ENCODE data around the gene SLC24A2.

The SLC24A2 gene

DNA sequence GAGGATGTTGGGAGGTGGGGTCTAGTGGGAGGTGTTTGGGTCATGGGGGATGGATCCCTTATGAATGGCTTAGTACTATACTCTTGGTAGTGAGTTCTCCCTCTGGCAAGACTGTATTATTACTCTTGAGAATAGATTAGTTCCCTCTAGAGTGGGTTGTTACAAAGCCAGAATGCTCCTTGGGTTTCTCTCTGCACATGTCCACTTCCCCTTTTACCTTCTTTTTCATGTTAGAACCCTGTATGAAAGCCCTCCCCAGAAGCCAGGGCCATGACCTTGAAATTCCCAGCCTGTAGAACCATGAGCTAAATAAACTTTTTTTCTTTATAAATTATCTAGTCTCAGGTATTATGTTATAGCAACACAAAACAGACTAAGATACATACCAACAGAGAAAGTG lies 31.1 kb downstream of the SLC24A2 start:
- DNase-seq (ENCODE audit: low read depth), result no peak

DNA sequence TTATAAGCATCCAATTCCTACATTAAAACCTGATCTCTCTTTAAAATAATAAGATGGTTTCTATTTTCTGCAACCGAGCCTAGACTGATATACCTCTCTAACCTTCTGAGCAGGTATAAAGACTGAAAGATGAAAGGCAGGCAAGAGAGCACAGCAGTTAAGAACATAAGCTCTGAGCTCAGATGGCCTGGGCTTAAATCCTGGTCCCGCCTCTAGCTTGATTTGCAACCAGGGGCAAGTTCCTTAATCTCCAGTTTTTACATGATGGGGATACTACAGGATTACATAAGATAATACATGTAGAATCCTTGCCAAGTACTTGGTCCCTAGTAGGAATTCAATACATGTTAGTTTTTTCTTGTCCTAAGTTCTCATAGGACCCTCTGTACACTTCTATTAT lies 33.9 kb downstream of the SLC24A2 start:
- DNase-seq (ENCODE audit: low read depth), result no peak

DNA sequence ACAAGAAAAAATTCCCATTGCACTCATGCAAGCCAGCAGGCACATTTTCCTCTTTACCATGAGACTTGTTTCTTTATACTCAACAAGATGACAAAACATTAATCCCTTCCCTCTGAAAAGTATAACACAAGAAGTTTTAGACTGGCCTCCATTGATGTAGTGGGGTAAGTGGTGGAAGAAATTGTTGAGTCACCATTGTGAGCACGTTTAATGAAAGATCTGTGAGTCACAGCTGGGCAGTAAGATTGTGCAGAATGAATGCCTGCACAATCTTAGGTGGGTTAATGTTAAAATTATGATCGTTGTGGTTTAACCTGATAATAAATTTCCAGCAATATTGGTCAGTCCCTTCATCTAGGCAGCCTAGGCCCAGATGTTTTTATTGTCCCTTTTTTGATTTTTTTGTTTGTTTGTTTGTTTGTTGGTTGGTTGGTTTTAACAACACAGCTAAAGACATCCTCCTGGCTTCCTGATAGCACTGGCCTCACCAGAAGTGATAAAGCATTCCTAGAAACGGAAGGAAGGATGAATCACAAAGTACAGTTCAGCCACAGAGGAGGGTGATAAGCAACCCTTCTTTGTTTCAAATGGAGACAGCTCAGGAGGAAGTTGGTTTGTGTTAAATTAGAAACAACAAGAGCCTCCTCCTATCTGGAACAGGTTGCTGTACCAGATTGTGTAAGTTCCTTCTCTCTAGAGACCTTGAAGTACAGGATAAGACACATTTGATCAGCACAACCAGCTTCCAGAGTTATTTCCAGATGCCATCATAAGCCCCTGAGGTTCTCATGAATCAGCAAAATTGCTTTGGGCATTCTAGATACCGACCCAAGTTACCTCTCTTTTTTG lies 40.3 kb downstream of the SLC24A2 start:
- peak; percentile 14 for DNase-seq (ENCODE audit: low read depth)

DNA sequence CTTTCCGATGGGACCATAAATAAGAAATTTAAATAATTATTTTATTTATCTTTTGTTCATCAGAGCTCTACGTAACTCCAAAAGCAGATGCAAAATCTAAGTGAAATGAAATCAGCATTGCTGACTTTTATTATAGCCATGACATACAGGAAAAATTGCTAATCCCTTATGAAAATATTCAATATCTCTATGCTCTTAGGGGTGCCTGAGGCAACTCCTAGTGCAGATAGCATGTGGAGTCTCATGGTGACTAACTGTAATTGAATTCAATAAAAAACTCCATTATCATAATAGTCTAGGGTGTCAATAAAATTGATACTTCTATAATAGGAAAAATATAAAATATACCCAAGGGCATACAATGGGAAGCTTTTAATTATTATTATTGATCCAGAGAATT lies 42.6 kb downstream of the SLC24A2 start:
- no peak for DNase-seq (ENCODE audit: low read depth)

DNA sequence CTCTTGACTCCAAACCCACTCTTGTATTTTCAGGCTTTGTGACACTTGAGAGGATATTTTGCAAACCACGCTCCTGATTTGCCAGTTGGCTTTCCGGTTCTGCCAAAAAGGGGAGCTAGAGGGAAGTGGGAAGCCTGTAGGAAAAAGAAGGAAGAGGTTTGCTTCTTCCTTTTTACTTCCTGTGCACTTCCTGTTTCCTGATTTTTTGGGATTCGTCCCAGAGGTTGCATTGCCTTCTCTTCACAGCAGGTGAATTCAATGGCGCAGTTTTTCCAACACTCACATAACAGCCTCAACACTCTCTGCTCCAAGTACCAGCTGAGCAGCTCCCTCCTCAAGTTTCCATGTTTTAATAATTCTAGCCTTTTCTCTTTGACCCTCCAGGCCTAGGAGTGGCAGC lies 47.7 kb downstream of the SLC24A2 start:
- no peak for DNase-seq (ENCODE audit: low read depth)
